Activated naive CD4-positive, alpha-beta T cell treated with anti-CD3 and anti-CD28 coated beads, Interleukin-2, amount 10 ng/mL, durations not matched to agents 7 days and 5 days (primary cell): ENCODE data around the gene MRTFB.
A peak's percentile ranks its signal among the peaks of the same experiment; 100 is the strongest.

Experiments
- CTCF ChIA-PET: fragments of 350-600 bp; sonication (Branson Sonifier 250); formaldehyde crosslinking; loops from one replicate; lab custom pipeline; 2021; ENCODE audit warnings: antibody characterized with exemption; lab: Charles Lee
- DNase-seq: peaks from one replicate; pipeline ENCODE4 v3.0.0-alpha.2; 2020
- H3K27ac Mint-ChIP-seq: one replicate; pipeline ENCODE4 v1.8.0; 2021; ENCODE audit warnings: mild to moderate bottlenecking, moderate library complexity, mixed read lengths
- H3K27me3 Mint-ChIP-seq: one replicate; pipeline ENCODE4 v1.8.0; 2021; ENCODE audit warnings: mild to moderate bottlenecking, mixed read lengths
- H3K36me3 Mint-ChIP-seq: one replicate; pipeline ENCODE4 v1.8.0; 2021; ENCODE audit warnings: mixed read lengths
- H3K4me1 Mint-ChIP-seq: one replicate; pipeline ENCODE4 v1.8.0; 2021; ENCODE audit warnings: mixed read lengths
- H3K4me3 Mint-ChIP-seq: one replicate; pipeline ENCODE4 v1.8.0; 2021; ENCODE audit warnings: mild to moderate bottlenecking, moderate library complexity, mixed read lengths
- H3K9me3 Mint-ChIP-seq: one replicate; pipeline ENCODE4 v1.8.0; 2021; ENCODE audit warnings: mixed read lengths

MRTFB gene

DNA sequence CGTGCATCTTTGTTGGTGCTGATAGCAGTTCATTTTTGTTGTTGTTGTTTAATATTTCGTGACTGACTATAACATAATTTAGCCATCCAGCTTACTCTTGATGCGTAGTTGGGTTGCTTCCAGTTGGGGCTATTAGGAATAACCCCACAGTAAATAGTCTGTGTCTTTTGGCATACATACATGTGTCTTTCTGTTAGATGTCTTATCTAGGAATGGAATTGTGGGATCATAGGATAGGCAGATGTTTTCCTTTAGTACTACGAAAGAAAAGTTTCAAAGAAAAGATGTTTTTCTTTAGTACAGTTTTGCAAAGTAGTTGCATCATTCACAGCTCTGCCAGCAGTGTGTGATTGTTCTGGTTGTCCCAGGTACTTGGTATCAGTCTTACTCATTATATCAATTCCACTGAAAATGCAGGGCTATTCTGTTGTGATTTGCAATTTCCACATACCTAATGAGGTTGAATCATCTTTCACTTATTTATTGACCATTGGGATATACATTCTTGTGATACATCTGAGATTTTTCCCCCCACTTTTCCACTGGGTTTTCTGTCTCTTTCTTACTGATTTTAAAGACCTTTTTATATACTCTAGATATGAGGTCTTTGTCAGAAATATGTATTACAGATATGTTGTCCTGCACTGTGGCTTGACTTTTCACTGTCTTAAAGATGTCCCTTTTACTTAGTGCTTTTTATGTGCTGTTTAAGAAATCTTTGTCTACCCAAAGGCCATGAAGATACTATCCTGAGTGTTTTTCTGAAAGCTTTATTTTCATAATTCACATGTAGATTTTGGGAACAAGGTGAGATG, 173.3 kb downstream of the MRTFB start:
- H3K4me1 Mint-ChIP-seq, result no peaks in the 10 kb centered on the region
- H3K27ac Mint-ChIP-seq, result no peak overlapping the region
- peaks cover 5% of the 10 kb centered on the region for H3K36me3 Mint-ChIP-seq
- no peaks in the 10 kb centered on the region for H3K9me3 Mint-ChIP-seq
- CTCF ChIA-PET, result interaction anchor here (1.1 to 1.4 kb wide), 2 partner anchors 8 to 320 kb away, joined by 3 to 4 read pairs; no protein-coding TSS in a partner anchor
- no peak for DNase-seq
- no peak overlapping the region for H3K4me3 Mint-ChIP-seq
- H3K27me3 Mint-ChIP-seq, result no peaks in the 10 kb centered on the region

DNA sequence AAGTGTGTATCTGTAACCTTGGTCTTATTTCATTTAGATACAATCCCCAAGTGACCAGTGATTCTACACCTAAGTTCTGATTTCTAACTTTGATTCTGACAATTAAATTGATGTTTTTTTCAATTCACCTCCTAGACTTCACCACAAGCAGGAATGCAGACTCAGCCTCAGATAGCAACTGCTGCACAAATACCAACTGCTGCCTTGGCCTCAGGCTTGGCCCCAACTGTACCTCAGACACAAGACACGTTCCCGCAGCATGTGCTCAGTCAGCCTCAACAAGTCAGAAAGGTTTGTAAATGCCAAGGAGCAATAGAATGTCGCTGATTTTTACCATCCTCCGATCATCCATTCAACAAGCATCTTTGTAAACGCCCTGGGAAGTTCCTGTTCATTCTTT, 177.7 kb downstream of the MRTFB start:
- CTCF ChIA-PET, result interaction anchor here (0.9 to 3.6 kb wide), 4 partner anchors 31 to 329 kb away, joined by 3 to 17 read pairs (median 4); partner anchors contain the start of gene ERCC4
- H3K9me3 Mint-ChIP-seq, result no peaks in the 10 kb centered on the region
- no peak overlapping the region for H3K4me3 Mint-ChIP-seq
- H3K36me3 Mint-ChIP-seq, result peaks cover 12% of the 10 kb centered on the region
- DNase-seq, result no peak
- H3K4me1 Mint-ChIP-seq, result no peaks in the 10 kb centered on the region
- H3K27ac Mint-ChIP-seq, result no peak overlapping the region
- H3K27me3 Mint-ChIP-seq, result no peaks in the 10 kb centered on the region

DNA sequence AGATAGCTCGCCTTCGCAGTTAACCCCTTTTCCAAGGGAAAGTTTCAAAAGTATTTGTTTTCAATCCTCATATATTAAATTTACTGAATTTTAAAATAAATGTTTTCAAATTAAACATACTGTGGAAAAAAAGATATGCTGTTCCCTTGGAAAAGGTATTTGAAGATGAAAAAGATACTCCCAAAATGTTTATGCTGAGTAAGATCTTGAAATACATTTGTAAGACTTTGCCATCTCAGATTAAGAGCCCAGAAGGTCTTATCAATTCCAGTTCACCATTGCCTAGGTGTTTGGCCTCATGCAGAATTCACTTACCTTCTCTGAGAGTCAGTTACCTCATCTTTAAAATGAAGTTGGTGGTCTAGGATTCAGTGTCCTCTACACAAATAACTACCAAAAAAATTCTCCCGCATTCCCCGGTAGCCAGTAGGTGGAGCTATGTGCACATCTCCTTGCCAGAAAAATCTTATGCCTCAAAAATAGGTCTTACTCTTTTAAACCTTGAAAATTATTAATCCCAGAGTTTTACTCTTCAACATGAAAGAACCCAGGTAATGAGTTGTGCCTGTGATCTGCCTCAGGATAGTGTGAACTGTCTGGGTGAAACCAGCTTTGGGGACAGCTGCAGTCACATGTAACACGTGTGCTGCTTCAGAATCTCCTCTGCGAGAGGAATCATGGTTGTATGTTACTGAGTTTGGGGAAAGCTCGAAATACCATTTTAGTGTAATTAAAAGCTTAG, 178.3 kb downstream of the MRTFB start:
- peaks cover 12% of the 10 kb centered on the region for H3K36me3 Mint-ChIP-seq
- no peak overlapping the region for H3K27ac Mint-ChIP-seq
- no peaks in the 10 kb centered on the region for H3K4me1 Mint-ChIP-seq
- CTCF ChIA-PET, result interaction anchor here (0.7 to 3.6 kb wide), 15 partner anchors 8 to 337 kb away, joined by 3 to 17 read pairs (median 3); partner anchors contain the start of gene ERCC4
- H3K4me3 Mint-ChIP-seq, result no peak overlapping the region
- H3K27me3 Mint-ChIP-seq, result no peaks in the 10 kb centered on the region
- DNase-seq, result peak; percentile 68
- H3K9me3 Mint-ChIP-seq, result no peaks in the 10 kb centered on the region

DNA sequence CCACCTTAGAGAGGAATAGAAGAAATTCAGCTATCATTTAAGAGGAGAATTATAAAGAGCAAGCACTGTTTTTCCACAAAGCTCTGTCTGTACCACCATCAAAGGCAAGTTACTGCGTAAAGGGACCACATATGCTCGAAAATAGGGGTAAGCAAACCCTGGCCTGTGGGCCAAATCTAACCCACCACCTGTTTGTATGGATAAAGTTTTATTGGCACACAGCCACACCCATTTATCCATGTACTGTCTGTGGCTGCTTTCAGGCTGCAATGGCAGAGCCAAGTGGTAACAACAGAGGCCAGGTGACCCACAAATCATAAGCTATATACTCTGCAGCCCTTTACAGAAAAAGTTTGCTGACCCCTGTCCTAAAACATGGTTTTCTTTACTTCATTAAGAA, 180.3 kb downstream of the MRTFB start:
- Mint-ChIP-seq H3K27me3 (no peaks in the 10 kb centered on the region), H3K9me3 (no peaks in the 10 kb centered on the region), H3K27ac (peak overlapping the region; percentile 47), H3K4me1 (no peaks in the 10 kb centered on the region), H3K4me3 (no peak overlapping the region), H3K36me3 (peaks cover 12% of the 10 kb centered on the region)
- CTCF ChIA-PET, result interaction anchor here (1.0 to 3.6 kb wide), 2 partner anchors 31 to 328 kb away, joined by 4 to 17 read pairs; no protein-coding TSS in a partner anchor
- DNase-seq, result no peak

DNA sequence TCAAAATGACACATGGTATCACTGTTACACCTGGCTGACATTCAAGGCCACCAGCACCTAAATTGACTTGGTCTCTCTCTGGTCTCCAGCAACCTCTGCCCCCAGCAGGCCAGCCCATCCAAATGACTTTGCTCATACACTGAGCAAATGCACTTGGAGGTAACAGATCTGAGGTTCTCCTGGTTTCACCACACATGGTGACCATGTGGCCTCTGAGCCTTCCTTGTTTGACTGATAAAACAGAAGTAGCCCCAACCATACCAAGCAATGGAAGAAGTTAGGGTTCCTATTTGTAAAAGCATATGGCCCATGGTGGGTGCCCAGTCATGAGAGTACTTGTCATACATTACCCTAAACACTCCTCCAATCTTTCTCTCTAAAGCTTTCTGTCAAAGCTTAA, 181.7 kb downstream of the MRTFB start:
- Mint-ChIP-seq H3K9me3 (no peaks in the 10 kb centered on the region), H3K27ac (no peak overlapping the region), H3K4me3 (no peak overlapping the region), H3K4me1 (no peaks in the 10 kb centered on the region), H3K27me3 (no peaks in the 10 kb centered on the region), H3K36me3 (peaks cover 9% of the 10 kb centered on the region)
- CTCF ChIA-PET, result interaction anchor here (1.1 kb wide), 1 partner anchor 12 kb away, joined by 3 read pairs; no protein-coding TSS in a partner anchor
- DNase-seq, result no peak

DNA sequence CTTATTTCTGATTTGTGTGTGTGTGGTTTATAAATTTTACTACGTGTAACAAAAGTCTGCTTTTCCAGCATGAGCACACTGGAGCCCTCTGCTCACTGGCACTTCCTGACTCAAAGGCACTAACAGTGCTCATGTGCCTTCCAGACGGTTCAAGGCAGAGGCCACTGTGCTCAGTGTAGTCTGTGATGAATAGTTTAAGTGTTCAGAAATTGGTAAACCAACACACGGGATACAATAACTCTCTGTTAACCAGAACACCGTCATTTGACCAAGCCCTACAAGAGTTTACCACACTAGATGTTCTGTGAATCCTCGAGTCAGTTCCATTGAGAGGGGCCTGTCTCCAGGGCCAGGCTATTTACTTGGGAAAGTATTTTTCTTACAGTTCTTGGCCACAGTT, 191.9 kb downstream of the MRTFB start:
- CTCF ChIA-PET, result no interaction called here
- no peaks in the 10 kb centered on the region for H3K4me1 Mint-ChIP-seq
- H3K36me3 Mint-ChIP-seq, result peaks cover 16% of the 10 kb centered on the region
- no peak overlapping the region for H3K4me3 Mint-ChIP-seq
- no peak for DNase-seq
- no peaks in the 10 kb centered on the region for H3K27me3 Mint-ChIP-seq
- H3K27ac Mint-ChIP-seq, result no peak overlapping the region
- H3K9me3 Mint-ChIP-seq, result no peaks in the 10 kb centered on the region

DNA sequence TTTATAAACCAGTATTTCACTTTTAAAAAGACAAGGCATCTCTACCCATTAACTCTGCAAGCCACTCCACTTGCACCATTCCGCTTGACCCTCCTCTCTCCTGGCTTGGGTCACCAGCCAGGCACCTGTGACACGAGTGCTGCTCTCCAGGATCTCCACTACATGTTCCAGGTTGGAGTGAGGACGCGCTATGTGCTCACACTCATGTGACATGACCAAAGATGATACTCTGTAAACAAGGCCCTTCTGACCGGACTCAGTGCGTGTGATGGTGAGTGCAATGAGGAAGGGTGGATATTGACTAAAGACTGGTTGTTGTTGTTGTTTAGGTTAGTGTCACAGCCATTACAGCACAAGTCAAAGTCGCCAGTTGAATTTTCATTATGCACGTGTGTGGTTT, 192.7 kb downstream of the MRTFB start:
- CTCF ChIA-PET, result no interaction called here
- H3K4me1 Mint-ChIP-seq, result no peaks in the 10 kb centered on the region
- H3K36me3 Mint-ChIP-seq, result peaks cover 16% of the 10 kb centered on the region
- H3K4me3 Mint-ChIP-seq, result no peak overlapping the region
- no peak for DNase-seq
- H3K9me3 Mint-ChIP-seq, result no peaks in the 10 kb centered on the region
- H3K27me3 Mint-ChIP-seq, result no peaks in the 10 kb centered on the region
- H3K27ac Mint-ChIP-seq, result no peak overlapping the region

DNA sequence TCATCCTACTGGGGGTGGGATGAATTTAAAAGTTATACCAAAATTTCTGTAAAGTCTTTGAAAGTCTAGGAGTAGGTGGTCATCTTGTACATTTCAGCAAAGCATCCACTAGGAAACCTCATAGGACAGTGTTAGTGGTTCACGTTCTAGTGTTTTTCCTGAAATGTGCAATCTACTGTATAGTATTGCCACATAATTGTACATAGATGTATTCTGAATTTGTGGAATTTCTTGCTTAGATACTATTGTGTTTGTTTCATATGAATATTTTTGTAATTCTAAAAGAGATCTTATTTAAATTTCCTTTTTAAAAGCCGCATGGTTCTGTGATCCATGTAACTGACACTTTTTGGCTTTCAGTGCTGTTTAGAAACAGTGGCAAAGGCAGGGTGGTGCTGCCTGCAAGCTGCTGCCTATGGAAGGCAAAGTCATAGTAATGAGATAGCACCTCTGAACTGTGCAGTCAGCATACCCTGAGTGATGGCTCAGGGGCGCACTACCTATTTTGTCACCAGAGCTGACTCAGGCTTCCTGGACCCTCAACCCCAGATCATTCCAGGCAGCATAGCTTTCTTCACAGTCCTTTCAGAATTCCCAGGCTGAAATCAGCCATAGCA, 193.3 kb downstream of the MRTFB start:
- no peak for DNase-seq
- Mint-ChIP-seq H3K36me3 (peaks cover 16% of the 10 kb centered on the region), H3K27me3 (no peaks in the 10 kb centered on the region), H3K9me3 (peaks cover 1% of the 10 kb centered on the region), H3K4me1 (no peaks in the 10 kb centered on the region), H3K4me3 (no peak overlapping the region), H3K27ac (no peak overlapping the region)
- CTCF ChIA-PET, result interaction anchor here (1.0 kb wide), 1 partner anchor 12 kb away, joined by 3 read pairs; no protein-coding TSS in a partner anchor

DNA sequence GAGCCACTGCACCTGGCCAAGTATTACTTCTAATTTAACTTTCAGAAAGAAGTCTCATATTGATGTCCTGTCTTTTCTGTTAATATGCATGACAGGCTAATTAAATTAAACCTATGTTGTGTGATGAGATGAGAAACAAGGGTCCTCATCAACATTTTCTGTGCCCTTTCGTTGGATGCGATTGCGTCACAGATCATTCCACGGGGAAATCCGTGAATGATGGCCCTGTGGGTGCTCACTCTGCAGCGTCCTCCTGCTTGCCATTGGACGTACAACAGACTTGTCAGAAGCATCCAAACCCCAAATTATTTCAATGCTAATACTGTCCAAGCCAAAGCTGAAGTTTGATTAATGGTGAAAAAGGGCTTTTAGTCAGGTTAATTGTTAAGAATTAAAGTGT, 197.0 kb downstream of the MRTFB start:
- Mint-ChIP-seq H3K27me3 (no peaks in the 10 kb centered on the region), H3K36me3 (peaks cover 10% of the 10 kb centered on the region), H3K9me3 (peaks cover 9% of the 10 kb centered on the region), H3K4me3 (no peak overlapping the region), H3K27ac (no peak overlapping the region), H3K4me1 (no peaks in the 10 kb centered on the region)
- CTCF ChIA-PET, result no interaction called here
- no peak for DNase-seq

DNA sequence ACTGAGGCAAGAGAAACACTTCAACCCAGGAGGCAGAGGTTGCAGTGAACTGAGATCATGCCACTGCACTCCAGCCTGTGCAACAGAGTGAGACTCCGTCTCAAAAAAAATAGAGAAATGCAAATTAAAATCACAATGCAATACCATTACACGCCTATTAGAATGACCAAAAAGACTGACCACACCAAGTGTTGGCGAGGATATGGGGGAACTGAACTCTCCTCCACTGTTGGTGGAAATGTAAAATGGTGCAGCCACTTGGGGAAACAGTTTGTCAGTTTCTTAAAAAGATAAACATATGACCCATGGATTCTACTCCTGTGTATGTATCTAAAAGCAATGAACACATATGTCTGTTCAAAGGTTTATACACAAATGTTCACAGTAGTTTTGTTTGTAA, 204.8 kb downstream of the MRTFB start:
- no peaks in the 10 kb centered on the region for H3K4me1 Mint-ChIP-seq
- no peaks in the 10 kb centered on the region for H3K27me3 Mint-ChIP-seq
- no peaks in the 10 kb centered on the region for H3K36me3 Mint-ChIP-seq
- CTCF ChIA-PET, result no interaction called here
- no peak for DNase-seq
- H3K27ac Mint-ChIP-seq, result no peak overlapping the region
- no peak overlapping the region for H3K4me3 Mint-ChIP-seq
- no peaks in the 10 kb centered on the region for H3K9me3 Mint-ChIP-seq

DNA sequence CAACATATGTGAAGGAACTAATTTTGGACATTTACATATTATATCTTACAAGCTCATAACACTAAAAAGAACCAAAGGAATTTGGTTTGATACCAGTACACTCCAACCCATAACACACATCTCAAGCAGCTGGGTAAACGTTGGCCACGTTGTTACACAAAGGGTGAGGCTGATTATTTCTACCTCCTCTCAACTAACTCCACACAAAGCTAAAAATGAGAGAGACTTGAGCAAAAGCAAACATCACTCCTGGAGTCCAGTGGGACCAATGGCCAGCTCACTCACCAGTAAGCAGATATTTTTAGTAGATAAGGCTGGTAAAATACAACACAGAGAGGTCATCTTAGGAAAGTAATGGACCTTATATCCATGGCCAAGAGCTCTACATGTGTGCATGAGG, 207.6 kb downstream of the MRTFB start:
- H3K36me3 Mint-ChIP-seq, result no peaks in the 10 kb centered on the region
- H3K9me3 Mint-ChIP-seq, result no peaks in the 10 kb centered on the region
- CTCF ChIA-PET, result interaction anchor here (0.7 to 1.8 kb wide), 3 partner anchors 29 to 359 kb away, joined by 3 to 7 read pairs (median 4); partner anchors contain the start of gene ERCC4
- H3K27me3 Mint-ChIP-seq, result peaks cover under 1% of the 10 kb centered on the region
- H3K4me1 Mint-ChIP-seq, result no peaks in the 10 kb centered on the region
- H3K27ac Mint-ChIP-seq, result no peak overlapping the region
- no peak overlapping the region for H3K4me3 Mint-ChIP-seq
- no peak for DNase-seq

DNA sequence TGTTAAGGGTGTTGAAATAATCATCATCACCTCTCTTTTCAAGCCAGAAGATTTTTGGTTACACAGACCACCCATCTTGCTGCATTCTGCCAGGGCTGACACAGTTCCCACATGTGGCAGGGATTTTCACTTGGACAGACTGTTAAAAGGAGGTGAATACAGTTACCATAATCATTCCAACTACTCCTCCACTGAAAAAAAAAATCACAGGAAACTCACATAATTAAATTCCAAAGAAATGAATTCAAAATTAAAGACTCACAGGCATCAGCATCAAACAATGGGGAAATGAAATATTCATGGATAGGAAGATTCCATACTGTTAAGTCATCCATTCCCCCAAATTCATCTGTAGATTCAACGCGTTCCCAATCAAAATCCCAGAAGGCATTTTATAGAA, 209.4 kb downstream of the MRTFB start:
- Mint-ChIP-seq H3K27ac (no peak overlapping the region), H3K36me3 (peaks cover 2% of the 10 kb centered on the region), H3K4me1 (peaks cover 12% of the 10 kb centered on the region), H3K9me3 (no peaks in the 10 kb centered on the region), H3K4me3 (no peak overlapping the region), H3K27me3 (peaks cover 14% of the 10 kb centered on the region)
- CTCF ChIA-PET, result interaction anchor here (0.6 to 1.8 kb wide), 2 partner anchors 361 to 364 kb away, joined by 4 to 7 read pairs; partner anchors contain the start of gene ERCC4
- DNase-seq, result no peak

DNA sequence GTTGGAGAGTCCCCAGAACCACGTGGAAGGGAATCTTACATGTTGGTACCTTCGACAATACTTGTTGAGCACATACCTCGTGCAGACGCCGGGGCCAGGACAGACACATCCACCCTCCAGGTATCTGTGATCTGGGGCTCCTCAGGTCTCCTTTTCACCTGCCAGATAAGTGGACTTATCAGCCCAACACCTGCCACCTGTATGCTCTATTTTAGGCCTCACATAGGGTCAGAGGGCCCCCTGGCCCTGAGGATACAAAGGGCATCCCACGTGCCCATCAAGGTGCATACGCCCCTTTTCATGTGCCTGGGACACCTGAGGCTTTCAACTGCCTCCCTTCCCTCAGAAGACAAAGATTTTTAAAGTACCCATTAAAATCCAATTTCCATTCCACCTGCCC, 212.7 kb downstream of the MRTFB start:
- no peak overlapping the region for H3K4me3 Mint-ChIP-seq
- no peak for DNase-seq
- H3K27me3 Mint-ChIP-seq, result peaks cover 27% of the 10 kb centered on the region
- CTCF ChIA-PET, result interaction anchor here (0.7 to 3.0 kb wide), 2 partner anchors 360 to 364 kb away, joined by 5 to 16 read pairs; partner anchors contain the start of gene ERCC4
- H3K9me3 Mint-ChIP-seq, result peaks cover 2% of the 10 kb centered on the region
- peaks cover 2% of the 10 kb centered on the region for H3K36me3 Mint-ChIP-seq
- H3K27ac Mint-ChIP-seq, result no peak overlapping the region
- H3K4me1 Mint-ChIP-seq, result peaks cover 23% of the 10 kb centered on the region

DNA sequence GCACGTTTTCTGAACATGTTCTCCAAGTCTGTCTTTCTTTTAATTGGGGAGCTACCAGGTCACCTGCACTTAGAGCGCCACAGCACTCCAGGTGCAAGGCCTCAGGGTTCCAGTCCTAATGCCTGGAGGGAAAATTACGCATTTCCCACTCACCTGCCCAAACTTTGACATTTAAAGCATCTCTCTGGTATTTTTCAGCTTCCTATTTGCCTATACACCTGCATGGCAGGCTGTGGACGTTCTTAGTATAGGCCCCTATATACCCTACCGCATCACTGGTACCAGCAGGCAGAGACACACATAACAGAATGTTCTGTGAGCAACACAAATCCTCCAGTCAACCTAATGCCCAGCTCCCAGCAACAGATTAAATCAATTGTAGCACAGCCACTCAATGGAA, 213.3 kb downstream of the MRTFB start:
- peaks cover 8% of the 10 kb centered on the region for H3K9me3 Mint-ChIP-seq
- DNase-seq, result no peak
- peak overlapping the region; percentile 90 for H3K4me3 Mint-ChIP-seq
- peaks cover 23% of the 10 kb centered on the region for H3K4me1 Mint-ChIP-seq
- H3K36me3 Mint-ChIP-seq, result peaks cover 2% of the 10 kb centered on the region
- peak overlapping the region; percentile 16 for H3K27ac Mint-ChIP-seq
- H3K27me3 Mint-ChIP-seq, result peaks cover 27% of the 10 kb centered on the region
- CTCF ChIA-PET, result interaction anchor here (0.6 to 3.0 kb wide), 3 partner anchors 13 to 365 kb away, joined by 3 to 16 read pairs (median 5); partner anchors contain the start of gene ERCC4
